Stimulated activated CD4-positive, alpha-beta T cell treated with anti-CD3 and anti-CD28 coated beads, TNF-alpha, amount 100 ng/mL, for 48 hours (primary cell): ENCODE results near the gene TEKTIP1.

Experiments
- DNase-seq, 3 donors: peaks; one replicate each; pipeline ENCODE4 v3.0.0-alpha.2; 2020; ENCODE audit warnings: low read depth in 3 of 3

TEKTIP1 gene

DNA sequence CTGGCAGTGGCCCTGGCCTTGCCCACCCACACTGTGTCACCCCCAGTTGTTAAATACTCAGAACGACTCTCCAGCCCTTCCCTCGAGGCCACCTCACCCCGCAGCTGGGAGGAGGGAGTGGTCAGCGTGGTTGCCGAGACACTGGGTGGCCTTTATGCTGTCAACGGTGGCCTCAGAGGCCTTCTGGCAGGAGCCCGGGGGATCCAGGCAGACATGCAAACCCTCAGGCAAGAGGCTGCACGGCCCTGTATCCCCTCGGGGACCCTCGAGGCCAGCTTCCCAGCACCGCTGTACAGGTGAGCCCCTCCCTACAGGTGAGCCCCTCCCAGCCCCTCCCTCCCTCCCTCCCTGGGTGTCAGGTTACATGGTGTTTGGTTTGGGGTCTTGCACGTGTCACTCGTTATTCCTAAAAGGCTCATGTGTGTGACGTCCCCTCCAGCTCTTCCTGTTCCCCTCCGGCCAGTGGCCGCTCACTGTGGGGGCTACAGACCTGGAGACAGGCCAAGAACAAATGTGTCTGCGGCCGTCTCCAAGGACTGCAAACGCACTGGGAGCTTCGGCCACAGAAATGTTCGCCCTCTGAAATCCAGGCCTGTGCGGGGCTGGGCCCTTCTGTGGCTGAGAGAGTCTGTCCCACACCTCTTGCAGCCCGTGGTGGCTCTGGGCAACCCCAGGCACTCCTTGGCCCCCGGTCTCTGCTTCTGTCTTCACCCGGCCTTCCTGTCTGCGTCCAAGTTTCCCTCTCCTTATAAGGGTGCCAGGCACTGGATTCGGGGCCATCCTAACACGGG lies at the start of gene TEKTIP1:
Gene TEKTIP1, plus strand, starts transcription at position 210 of the 791 bp plus-strand sequence. Its CDS starts 4 bp downstream, at position 214.
- no peak for DNase-seq

DNA sequence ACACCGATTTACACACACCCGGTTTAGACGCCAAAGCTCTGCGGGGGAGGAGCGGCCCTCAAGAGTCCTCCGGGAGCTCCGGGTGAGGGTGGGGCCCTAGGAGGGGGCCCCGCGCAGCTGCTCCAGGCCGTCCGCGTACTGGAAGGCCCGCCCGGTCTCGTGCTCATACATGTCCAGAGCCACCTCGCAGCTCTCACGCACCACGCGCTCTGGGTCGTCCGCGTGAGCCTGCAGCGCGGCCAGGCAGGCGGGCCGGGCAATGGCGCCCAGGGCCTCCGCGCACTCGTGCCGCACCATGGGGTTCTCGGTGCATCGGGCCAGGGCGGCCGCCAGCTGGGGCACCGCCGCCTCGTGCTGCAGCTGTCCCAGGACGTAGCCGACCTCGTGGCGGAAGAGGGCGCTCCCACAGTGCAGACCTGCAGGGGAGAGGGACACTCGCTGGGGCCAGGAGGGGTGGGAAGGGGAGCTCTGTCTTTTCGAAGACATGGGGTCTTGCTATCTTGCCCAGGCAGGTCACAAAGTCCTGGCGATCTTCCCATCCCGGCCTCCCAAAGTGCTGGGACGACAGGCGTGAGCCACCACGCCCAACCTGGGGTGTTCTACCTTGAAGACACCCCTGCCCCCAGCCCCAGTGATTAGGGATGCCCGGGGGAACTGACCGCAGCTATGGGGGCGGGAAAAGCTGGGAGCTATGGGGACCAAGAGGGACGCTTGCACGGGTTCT lies 47.4 kb upstream of the TEKTIP1 start:
- DNase-seq: no peak

DNA sequence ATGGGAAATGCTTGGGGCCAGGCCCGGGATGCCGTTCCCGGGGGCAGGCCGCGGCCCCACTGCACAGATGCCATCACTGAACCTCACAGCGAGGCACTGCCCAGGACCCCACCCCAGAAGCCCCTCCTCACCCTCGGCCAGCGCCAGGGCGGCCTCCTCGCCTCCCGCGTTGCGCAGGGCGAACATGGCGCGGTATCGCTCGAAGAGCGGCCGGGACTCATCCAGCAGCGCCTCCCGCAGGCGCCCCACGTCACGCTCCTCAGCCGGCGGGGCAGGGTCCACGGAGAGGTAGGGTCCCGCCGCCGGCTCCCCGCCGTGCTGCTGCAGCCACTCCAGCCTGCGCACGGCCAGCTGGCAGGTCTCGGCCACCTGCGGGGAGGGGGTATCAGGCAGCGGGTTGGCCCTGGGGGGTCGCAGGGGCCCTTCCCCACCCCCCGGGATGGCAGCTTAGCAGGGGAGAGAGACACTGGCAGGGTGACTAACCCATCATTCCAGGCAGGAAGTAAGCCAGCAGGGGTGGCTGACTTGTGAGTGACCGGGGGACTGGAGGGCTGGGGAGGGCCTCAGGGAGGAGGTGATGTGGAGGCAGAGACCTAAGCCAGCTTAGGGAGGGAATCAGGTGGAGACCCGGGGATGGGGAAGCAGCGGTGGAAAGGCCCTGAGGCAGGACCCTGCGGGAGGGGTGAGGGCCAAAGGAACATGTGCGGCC lies 46.7 kb upstream of the TEKTIP1 start:
- no peak for DNase-seq

DNA sequence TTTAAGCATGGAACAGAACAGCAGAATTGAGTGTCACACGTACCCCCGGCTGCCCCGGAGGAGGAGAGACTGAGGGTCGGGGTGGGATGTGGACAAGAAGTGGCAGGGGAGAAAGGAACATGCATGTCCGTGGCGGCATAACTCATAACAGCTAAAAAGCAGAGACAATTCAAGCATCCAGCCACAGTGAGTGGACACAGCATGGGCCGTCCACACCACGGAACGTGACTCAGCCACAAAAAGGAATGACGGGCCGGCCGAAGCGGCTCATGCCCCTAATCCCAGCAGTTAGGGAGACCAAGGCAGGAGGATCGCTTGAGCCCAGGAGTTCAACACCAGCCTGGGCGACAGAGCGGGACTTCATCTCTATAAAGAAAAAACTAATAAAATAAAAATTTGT lies 46.1 kb upstream of the TEKTIP1 start:
- DNase-seq: no peak

DNA sequence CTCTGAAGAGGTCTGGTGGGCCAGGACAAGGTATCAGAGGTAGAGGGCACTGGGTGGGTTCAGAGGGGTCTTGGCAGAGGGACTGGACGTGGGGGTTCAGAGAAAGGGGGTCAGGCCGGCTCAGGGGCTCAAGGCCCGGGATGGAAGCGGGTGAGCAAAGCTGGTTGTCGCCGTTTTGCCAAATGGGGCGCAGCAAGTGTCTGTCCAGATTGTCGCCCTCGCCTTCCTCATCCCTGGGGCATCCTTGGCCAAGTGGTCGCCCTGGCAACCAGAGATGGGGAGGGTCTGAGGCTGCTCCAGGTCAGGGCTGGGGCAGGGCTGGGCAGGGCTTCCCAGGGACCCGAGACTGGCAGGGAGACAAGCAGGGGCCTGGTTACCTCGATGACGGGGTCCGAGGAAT lies 45.3 kb upstream of the TEKTIP1 start:
- no peak for DNase-seq

DNA sequence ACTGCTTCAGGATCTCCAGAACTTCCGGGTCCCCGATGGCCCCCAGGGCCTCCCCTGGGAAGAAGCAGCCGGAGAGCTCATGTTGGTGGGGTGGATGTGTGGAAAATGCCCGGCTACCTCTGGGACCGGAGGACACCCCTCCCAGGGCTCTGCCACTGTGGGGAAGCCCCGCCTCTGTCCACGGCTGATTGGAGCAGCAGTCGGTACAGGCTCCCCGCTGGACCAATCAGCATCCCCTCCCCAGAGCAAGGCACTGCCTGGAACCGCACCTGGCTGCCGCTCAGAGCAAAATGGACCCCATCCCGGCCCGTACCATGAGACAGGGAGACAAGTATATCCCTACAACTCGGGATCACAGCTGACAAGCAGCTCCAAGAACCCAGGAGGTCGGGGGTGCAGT lies 44.9 kb upstream of the TEKTIP1 start:
- no peak for DNase-seq

DNA sequence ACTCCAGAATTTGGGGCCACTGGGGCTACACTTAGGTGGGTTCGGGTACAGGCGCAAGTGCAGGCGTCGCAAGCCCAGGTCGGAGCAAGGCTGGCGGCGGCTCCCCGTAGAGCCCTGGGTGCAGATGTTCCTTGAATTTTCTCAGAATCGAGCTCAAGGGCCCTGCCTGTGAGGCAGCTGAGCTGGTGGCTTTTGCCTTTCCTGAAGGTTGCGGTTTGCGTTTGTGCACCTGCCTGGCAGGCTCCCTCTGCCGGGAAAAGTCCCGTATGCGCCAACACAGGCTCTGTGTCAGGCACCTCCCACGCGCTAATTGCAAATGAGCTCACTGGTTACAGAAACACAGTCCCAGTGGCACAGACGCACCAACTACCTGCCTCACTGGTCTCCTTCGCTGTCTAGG lies 44.4 kb upstream of the TEKTIP1 start:
- DNase-seq: peak in 2 of 3 donors; percentile 47 to 63

DNA sequence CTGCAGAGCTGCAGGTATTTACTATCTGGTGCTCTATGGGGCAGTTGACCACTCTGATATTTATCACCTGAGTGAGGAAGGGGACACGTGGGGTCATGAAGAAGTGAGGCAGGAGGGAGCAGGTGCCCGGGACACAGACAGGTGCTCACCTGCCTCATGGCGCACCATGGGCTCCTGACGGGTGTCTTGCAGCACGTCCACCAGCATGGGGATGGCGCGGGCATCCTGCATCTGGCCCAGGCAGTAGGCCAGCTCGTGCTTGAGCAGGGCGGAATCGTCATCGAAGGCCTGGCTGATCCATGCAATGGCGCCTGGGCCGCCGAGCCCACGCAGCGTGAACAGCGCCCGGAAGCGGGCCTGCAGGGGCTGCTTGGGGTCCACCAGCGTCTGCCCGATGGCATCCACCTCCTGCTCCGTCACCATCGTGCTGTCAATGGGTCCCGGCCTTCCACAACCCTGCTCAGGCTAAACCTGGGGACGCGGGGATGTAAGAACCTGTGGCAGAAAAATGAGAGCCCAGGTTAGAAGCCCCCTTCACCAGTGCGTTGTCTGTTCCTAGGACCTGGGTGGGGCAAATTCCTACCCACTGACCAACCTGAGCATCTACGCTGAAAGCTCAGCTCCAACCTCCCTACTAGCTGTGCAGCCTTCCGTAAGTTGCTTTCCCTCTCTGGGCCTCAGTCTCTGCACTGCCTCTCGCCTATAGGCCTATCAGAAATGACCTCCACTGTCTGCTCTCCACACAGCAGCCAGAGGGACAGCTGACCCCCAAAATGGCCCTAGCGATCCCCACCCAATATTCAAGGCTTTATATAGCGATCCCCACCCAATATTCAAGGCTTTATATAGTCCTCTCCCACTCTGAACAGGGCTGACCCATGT lies 42.3 kb upstream of the TEKTIP1 start:
- DNase-seq: no peak

DNA sequence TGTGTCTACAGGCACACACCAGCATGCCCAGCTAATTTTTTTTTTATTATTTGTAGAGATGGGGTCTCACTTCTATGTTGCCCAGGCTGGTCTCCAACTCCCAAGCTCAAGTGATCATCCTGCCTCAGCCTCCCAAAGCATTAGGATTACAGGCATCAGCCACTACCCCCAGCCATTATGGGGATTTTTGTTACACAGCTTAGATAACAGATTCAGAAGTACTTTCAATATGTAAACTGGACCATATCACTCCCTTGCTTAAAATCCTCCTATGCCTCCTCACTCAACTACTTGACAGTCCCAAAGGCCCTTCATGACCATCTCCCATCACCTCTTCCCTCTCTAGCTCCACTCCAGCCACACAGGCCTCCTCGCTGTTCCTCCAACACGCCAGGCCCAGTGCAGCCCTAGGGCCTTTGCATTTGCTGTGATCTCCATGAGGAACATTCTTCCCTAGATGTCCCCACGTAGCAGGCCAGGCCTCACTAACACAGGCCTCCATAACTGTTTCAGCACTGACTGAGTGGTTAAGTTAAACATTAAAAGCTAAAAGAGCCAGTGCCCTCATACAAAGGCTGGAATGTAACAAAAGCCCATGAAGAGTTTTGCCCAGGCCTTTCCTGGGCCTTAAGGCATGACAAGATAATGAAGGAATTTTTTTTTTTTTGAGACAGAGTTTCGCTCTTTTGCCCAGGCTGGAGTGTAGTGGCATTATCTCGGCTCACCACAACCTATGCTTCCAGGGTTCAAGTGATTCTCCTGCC lies 41.0 kb upstream of the TEKTIP1 start:
- no peak for DNase-seq

DNA sequence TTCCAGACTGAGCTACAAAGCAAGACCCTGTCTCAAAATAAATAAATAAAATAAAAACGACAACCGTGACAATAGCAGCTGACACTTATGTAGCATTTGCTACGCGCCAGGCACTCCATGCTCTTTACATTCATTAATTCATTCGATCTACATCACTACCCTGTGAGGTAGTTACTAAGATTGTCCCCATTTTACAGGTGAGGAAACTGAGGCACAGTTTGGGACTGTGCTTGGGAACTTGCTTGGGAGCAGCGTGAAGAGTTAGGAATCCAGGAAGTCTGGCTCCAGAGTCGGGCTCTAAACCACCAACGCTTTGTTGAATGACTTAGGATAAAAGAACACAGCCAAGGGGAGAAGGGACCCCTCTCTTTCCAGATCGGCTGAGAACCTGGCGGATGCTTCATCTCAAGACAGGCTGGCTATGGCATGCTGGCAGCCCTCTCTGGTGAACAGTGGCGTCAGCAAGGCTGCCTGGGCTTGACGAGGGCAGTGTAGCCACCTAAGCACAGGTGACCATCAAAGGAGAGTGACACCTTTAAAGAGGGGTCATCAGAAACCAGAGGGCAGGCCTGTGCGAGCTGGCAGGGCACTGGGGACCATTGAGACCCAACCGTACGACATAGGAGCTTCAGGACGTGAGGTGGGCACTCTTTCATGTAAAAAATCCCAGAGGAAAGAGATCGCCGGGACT lies 39.1 kb upstream of the TEKTIP1 start:
- no peak for DNase-seq

DNA sequence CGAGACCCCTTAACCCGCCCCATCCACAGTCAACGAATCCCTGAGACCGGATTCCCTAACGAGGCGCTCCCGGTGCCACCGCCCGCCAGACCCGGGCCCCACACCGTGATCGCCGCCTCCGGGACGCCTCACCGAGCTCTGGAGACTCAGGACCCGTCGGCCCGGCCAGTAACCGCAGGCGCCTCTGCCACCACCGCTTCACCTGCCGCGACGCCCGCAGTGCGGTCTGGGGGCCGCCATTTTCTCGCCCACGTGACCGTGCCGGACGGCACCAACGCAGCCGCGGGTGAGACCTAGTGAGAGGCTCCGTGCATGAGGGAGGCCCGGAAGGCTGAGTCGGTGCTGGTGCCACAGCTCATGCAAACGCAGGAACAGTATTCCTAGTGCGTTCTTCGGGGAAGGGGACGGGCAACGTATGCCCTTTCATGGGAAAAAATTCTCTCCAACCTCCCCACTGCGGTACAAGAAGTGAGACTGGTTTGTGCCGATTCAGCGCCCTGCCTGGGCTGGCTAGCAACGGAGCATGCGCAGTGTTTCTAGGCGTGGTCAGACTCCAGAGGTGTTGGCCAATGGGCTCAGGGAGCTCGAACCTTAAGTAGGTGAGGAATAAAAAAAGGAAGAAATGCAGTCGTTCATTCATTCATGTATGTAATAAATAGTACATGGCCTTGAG lies 38.4 kb upstream of the TEKTIP1 start, which contains the start of gene DOHH:
Gene DOHH, minus strand, starts transcription at position 246 of the 673 bp plus-strand sequence. CDS start 3,860 bp downstream, outside the sequence.
- DNase-seq: peak; percentile 90 to 96 (median 94)

DNA sequence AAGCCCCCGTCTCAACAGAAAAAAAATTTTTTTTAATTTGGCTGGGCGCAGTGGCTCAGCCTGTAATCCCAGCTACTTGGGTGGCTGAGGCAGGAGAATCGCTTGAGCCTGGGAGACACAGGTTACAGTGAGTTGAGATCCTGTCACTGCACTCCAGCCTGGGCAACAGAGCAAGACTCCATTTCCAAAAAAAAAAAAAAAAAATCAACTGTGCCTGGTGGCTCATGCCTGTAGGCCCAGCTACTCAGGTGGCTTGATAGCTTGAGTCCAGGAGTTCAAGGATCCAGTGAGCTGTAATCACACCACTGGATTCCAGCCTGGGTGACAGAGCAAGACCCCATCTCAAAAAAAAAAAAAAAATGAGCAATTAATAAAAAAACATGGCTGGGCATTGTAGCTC lies 37.2 kb upstream of the TEKTIP1 start:
- no peak for DNase-seq

DNA sequence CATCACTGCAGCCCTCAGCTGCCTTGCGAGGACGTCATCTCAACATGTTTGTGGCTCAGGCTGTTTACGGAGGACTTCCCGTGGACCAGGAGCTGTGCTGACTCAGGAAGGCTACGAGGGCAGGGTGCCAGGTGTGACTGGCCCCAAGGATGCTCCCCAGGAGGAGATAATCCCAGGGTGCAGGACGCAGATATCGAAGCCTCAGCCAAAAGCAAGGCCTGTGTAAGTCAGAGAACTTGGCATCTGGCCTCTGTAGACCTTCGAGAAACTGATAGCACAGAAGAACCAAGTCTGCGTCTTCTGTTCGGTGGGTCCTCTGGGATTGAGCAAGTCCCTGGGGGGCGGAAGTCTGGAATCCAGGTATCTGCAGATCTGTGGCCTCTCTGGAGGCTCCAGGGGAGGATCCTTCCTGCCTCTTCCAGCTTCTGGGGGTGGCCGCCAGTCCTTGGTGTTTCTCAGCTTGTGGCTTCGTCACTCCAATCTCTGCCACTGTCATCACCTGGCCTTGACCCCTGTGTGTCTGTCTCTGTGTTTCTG lies 35.9 kb upstream of the TEKTIP1 start:
- DNase-seq: no peak

DNA sequence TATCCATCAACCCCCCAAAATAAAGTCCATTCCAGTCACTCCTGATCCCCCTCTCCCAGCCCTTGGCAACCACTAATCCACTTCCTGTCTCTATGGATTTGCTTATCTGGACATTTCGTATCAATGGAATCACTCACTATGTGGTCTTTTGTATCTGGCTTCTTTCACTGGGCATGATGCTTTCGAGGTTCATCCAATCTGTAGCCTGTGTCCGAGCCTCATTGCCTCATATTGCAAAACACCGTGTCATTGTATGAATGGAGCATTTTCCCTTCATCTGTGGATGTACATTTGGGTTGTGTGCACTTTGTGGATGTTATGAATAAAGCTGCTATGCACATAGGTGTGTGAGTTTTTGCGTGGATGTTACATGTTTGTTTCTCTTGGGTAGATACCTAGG lies 34.2 kb upstream of the TEKTIP1 start:
- no peak for DNase-seq

DNA sequence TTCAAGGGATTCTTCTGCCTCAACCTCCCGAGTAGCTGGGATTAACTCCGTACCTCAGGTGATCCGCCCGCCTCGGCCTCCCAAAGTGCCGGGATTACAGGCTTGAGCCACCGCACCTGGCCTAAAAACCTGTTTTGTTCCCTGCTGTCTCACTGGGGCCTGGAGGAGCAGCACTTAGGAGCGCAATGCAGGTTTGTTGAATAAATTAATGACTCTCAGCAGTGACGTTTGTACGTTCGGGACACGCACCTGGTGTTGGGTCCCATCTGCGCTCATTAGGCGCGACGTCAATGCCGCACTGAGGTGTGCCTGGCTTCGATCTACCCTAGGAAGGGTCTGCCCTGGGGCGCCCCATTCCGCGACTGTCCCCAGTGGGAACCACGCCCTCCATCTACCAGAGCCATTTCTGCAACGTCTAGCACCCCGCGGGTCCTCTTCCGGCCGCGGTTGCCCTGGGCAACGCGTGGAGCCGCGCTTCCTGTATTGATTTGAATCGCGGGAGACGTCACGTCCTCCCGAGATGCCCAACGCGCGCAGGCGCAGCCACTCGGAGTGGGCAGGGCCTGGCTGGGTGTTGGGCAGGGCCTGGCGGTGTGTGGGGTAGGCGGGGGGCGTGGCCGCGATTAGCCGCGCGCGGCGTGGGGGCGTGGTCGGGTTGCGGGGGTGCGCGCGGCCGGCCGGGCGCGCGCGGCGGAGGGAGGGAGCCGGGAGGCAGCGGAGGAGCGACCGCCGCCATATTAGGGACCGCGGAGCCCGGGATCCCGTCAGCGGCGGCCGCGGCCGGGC lies 33.2 kb upstream of the TEKTIP1 start, which contains the start of gene FZR1:
Gene FZR1, plus strand, starts transcription at position 714 of the 786 bp plus-strand sequence. CDS start 16,679 bp downstream, outside the sequence.
- peak; percentile 99 for DNase-seq

DNA sequence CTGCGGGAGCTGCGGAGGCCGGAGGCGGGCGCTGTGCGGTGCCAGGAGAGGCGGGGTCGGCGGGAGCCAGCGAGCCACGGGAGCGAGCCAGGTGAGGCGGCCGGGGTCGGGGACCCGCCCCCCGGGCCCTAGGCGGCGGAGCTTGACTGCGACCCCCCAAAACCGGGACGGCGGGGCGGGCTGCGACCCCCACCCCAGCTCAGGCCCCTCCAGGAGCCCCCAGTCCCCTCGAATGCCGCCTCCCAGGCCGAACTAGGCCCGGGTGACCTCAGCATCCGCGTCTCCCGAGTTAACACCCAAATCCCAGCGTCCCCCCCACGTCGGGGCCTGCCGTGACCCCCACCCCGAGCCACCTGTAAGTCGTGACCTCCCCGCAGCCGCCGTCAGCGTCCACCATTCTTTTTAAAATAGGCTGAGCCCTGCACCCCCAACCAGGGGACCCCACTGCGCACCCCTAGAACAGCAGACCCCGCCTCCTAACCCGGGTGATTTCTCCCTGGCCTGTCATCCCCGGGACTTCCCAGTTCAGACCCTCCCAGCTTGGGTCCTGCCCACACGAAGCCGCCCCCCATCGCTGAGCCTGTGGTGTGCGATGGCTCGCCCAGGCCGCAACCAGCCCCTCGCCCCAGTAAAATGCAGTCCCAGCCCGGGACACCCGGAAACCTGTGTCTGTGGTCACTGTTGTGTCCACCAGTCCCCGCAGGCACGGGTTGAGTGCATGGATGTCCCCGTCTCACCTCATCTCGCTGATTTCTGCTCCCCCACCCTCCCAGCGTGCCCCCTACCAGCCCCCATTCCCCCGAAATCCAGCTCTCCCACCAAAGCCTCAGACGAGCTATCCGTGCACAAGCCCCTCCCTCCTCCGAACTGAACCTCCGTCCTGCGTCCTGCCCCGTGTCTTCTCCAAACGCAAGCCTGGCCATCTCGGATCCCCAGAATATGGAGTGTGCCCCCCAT lies 32.3 kb upstream of the TEKTIP1 start:
- no peak for DNase-seq
